NCI-H526 treated with DMSO at 0.1 percent for 48 hours (cell line): ENCODE results near the gene IFNL3.
"Not testable (repeated sequence)": the region's sequence is repeated elsewhere in the genome, so short reads cannot be mapped to it uniquely, and the experiment has no call there.

Source experiments
- DNase-seq: peaks from one replicate; lab custom pipeline; 2025; lab: John Stamatoyannopoulos, UW

IFNL3 gene

GRCh38 chr19:39253374-39254149, 8.8 kb upstream of the IFNL3 start:
- no peak for DNase-seq

GRCh38 chr19:39252458-39252857, 7.7 kb upstream of the IFNL3 start:
- DNase-seq: peak; percentile 30

- no peak for DNase-seq
These were observed 7.0 kb upstream of the IFNL3 start for GRCh38 chr19:39251846-39252245.

- DNase-seq: no peak
These were observed 6.3 kb upstream of the IFNL3 start for GRCh38 chr19:39251081-39251480.

GRCh38 chr19:39248806-39249205, 4.0 kb upstream of the IFNL3 start, which contains the start of gene IFNL4:
TSS of gene IFNL4 (minus strand) at chr19:39248856.
- no peak for DNase-seq

GRCh38 chr19:39247701-39248664, 3.2 kb upstream of the IFNL3 start:
- DNase-seq: no peak

- DNase-seq: peak; percentile 4
These were observed 2.3 kb upstream of the IFNL3 start for GRCh38 chr19:39246951-39247669.

GRCh38 chr19:39245166-39245565, 360 bp upstream of the IFNL3 start:
- not testable (repeated sequence) for DNase-seq

GRCh38 chr19:39243741-39244140, 1.1 kb downstream of the IFNL3 start:
- DNase-seq: not testable (repeated sequence)

GRCh38 chr19:39240421-39240820, 4.4 kb downstream of the IFNL3 start:
- no peak for DNase-seq

- no peak for DNase-seq
These were observed 5.9 kb downstream of the IFNL3 start for GRCh38 chr19:39238944-39239343.

- no peak for DNase-seq
These were observed 6.6 kb downstream of the IFNL3 start for GRCh38 chr19:39238209-39238608.

- peak; percentile 51 for DNase-seq
These were observed 7.3 kb downstream of the IFNL3 start for GRCh38 chr19:39237200-39238184.

GRCh38 chr19:39236527-39236926, 8.3 kb downstream of the IFNL3 start:
- DNase-seq: no peak

GRCh38 chr19:39232708-39233107, 12.1 kb downstream of the IFNL3 start:
- DNase-seq: no peak

- no peak for DNase-seq
These were observed 14.6 kb downstream of the IFNL3 start for GRCh38 chr19:39230096-39230764.

- no peak for DNase-seq
These were observed 19.9 kb downstream of the IFNL3 start for GRCh38 chr19:39224910-39225309.

- no peak for DNase-seq
These were observed 21.0 kb downstream of the IFNL3 start for GRCh38 chr19:39223703-39224279.

GRCh38 chr19:39219108-39219507, 25.7 kb downstream of the IFNL3 start:
- not testable (repeated sequence) for DNase-seq
